Naive B cell (primary cell): ENCODE data around the gene CRELD2. TPM values are rescaled to one million over a fixed set of nuclear protein-coding genes. Genes with fewer than 3 reads are reported as not detected.
A peak's percentile ranks its signal among the peaks of the same experiment; 100 is the strongest.

Experiments used
- ATAC-seq, 2 donors: fragments of 150-1000 bp; cut with Tn5 transposase; 2 replicates each; pipeline ENCODE4 v1.10.0; 2021; ENCODE audit warnings: low read depth in 2 of 2, mild to moderate bottlenecking in 2 of 2, moderate library complexity in 2 of 2
- DNase-seq: peaks from one replicate; pipeline ENCODE4 v3.0.0; 2022
- H3K27ac Mint-ChIP-seq, 6 donors: one replicate each; pipeline ENCODE4 v1.8.0; 2020 to 2022; ENCODE audit warnings: mild to moderate bottlenecking in 6 of 6, mixed read lengths in 6 of 6, moderate library complexity in 5 of 6, inconsistent platforms in 2 of 6
- H3K27me3 Mint-ChIP-seq, 3 donors: one replicate each; pipeline ENCODE4 v1.8.0; 2021 to 2022; ENCODE audit warnings: mixed read lengths in 3 of 3, mild to moderate bottlenecking in 1 of 3
- H3K36me3 Mint-ChIP-seq, 2 donors: one replicate each; pipeline ENCODE4 v1.8.0; 2020 to 2022; ENCODE audit warnings: mixed read lengths in 2 of 2, inconsistent platforms in 1 of 2, mild to moderate bottlenecking in 1 of 2
- H3K4me1 Mint-ChIP-seq, 3 donors: one replicate each; pipeline ENCODE4 v1.8.0; 2020 to 2022; ENCODE audit warnings: mixed read lengths in 3 of 3, inconsistent platforms in 1 of 3, mild to moderate bottlenecking in 1 of 3, moderate library complexity in 1 of 3
- H3K4me3 Mint-ChIP-seq, 8 donors: one replicate each; pipeline ENCODE4 v1.8.0; 2020 to 2022; ENCODE audit warnings: mild to moderate bottlenecking in 8 of 8, mixed read lengths in 8 of 8, moderate library complexity in 8 of 8, inconsistent platforms in 2 of 8
- H3K9me3 Mint-ChIP-seq, 7 donors: one replicate each; pipeline ENCODE4 v1.8.0; 2020 to 2022; ENCODE audit warnings: mixed read lengths in 7 of 7, mild to moderate bottlenecking in 5 of 7, inconsistent platforms in 2 of 7, moderate library complexity in 1 of 7
- polyA plus RNA-seq, 6 donors: library from polyadenylated mRNA; unstranded; fragments of 300-500 nt; fragmentation: Illumina TruSeq; gene quantifications; one replicate each; pipeline ENCODE4 v1.2.3, GENCODE V29; 2021; ENCODE audit warnings: low read depth in 6 of 6

The CRELD2 gene
- polyA plus RNA-seq, 6 donors from 2014 or later, result 21.9 to 33.8 (median 28.0) TPM

DNA sequence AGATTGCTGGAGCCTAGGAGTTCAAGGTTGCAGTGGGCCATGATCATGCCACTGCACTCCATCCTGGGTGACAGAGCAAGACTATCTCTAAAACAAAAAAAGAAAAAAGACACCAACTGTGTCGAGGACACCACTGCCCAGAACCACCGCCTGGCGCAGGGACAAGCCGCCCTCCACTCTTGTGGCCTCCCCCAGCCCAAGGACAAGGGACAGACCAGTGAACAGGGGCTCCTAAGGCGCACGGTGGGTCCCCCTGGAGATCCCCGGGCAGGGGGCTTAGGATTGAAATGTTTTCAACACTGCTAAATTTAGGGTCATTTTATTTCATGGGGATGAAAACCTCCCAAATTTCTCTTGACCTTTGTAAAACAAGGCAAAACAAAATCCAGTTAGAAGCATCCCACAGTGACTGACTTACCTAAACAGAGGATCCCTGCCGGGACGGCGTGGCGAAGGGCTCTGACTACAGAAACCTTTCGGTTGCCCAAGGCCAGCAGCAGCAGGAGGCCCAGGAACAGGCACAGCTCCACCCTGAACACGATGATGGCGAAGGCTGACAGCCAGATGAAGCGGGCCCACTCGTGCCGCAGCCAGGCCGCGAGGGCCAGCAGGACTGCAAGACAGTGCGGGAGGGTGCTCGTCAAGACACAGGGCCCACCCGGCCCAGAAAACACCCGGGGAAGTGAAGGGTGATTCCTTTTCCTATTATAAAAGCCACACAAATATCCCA lies 8.8 kb upstream of the CRELD2 start:
- Mint-ChIP-seq H3K27ac (no peak overlapping the region), H3K4me3 (no peak overlapping the region), H3K36me3 (peaks cover 6 to 11% of the 10 kb centered on the region in 2 donors), H3K27me3 (no peaks in the 10 kb centered on the region), H3K4me1 (peaks cover 6 to 13% (median 10%) of the 10 kb centered on the region in 3 donors), H3K9me3 (no peaks in the 10 kb centered on the region)
- DNase-seq (no peak), ATAC-seq (no peak)

DNA sequence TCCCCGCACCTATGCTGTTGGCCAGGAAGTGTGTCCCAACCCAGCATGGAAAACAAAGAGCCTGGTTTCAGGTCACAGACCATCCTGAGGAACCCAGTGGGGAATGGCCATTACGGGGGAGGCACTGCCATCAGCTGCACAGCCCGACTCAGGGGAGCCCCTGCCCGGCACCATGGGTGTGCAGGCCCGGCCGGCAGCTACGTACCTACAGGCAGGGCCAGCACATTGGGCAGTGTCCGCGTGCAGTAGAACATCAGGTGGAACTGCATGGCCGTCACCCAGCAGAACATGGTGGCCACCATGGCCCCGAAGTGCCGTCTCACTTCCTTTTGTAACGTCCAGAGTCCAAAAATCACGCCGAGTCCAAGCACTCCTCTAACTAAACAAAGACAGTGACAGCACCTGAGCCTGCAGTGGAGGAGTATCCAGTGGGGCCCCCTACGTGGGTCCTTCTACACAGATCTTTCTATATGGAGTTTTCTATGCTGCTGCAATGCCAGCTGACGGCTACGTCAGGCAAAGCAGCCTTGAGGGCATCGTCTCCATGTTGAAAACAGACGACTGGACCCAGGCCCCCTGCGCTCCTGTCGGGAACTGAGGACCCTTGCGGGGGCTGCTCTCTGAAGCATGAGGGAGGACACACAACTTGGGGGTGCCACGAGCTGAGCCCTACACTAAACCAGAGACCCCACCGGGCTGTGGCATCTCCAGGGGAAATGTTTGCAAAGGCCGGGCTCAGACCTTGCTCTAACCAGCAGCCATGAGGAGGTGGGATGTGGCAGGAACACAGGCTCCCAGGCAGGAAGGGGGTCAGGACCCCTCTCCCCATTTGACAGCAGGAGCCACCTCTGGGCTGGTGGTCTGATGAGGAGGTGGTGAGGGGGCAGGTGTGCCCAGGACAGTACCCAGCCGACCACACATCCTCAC lies 7.9 kb upstream of the CRELD2 start:
- H3K27ac Mint-ChIP-seq, result peak overlapping the region in 1 of 6 donors; percentile 60
- no peaks in the 10 kb centered on the region for H3K27me3 Mint-ChIP-seq
- DNase-seq (no peak), ATAC-seq (no peak)
- H3K9me3 Mint-ChIP-seq, result no peaks in the 10 kb centered on the region
- H3K4me3 Mint-ChIP-seq, result peak overlapping the region in 1 of 8 donors; percentile 12
- peaks cover 6 to 13% (median 10%) of the 10 kb centered on the region in 3 donors for H3K4me1 Mint-ChIP-seq
- H3K36me3 Mint-ChIP-seq, result peaks cover 6 to 11% of the 10 kb centered on the region in 2 donors

DNA sequence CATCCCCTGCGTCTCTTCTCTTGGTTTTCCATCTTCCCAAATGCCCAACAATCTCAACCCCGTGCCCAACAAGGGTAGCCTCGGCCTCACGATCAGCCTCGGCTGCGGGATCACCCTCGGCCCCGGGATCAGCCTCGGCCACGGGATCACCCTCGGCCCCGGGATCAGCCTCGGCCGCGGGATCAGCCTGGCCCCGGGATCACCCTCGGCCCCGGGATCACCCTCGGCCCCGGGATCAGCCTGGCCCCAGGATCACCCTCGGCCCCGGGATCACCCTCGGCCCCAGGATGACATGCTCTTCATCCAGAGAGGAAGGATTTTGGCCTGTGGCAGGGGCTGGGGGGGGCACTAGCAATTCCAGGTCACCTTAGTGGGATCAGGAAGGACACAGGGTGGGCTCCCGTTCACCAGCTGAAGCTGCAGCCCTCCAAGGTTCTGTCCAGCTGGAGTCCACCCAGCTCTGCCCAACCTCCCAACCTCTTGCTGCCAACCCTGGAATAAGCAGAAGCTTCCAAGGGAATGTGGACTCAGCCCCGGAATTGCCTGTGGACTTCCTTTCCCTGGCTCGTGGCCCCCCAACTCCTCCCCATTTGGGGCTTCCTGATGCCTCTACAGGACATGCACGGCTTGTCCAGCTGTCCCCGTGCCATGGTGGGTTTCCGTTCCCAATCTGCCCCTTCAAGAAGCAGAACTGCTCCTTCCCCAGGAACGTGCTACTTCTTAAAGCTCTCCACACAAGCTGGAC lies 6.4 kb upstream of the CRELD2 start:
- Mint-ChIP-seq H3K36me3 (peaks cover 6 to 9% of the 10 kb centered on the region in 2 donors), H3K9me3 (no peaks in the 10 kb centered on the region), H3K4me3 (no peak overlapping the region), H3K27me3 (no peaks in the 10 kb centered on the region), H3K27ac (peak overlapping the region in 1 of 6 donors; percentile 86), H3K4me1 (peaks cover 7 to 17% (median 11%) of the 10 kb centered on the region in 3 donors)
- no peak for DNase-seq
- no peak for ATAC-seq

DNA sequence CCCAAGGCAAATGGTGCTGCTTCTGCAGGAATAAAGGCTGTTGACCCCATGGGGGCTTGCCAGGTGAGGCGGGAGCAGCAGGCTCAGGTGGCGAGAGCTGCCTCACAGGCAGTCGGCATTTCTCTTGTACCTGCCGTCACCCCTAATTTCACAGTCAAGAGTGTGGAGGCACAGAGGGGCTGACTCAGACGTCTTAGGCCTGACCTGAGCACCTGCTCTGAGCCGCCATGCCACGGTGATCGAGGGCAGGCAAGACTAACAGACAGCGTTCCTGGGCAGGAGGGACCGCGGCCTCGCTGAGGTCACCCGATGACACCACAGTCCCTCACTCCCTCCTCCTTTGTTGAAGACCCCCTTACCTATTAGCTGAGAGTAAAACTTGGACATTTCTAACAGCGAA lies 5.4 kb upstream of the CRELD2 start:
- DNase-seq, result no peak
- no peaks in the 10 kb centered on the region for H3K36me3 Mint-ChIP-seq
- no peak for ATAC-seq
- no peaks in the 10 kb centered on the region for H3K27me3 Mint-ChIP-seq
- H3K4me1 Mint-ChIP-seq, result peaks cover 4 to 17% (median 9%) of the 10 kb centered on the region in 3 donors
- no peak overlapping the region for H3K4me3 Mint-ChIP-seq
- peak overlapping the region in 1 of 6 donors; percentile 49 for H3K27ac Mint-ChIP-seq
- H3K9me3 Mint-ChIP-seq, result no peaks in the 10 kb centered on the region

DNA sequence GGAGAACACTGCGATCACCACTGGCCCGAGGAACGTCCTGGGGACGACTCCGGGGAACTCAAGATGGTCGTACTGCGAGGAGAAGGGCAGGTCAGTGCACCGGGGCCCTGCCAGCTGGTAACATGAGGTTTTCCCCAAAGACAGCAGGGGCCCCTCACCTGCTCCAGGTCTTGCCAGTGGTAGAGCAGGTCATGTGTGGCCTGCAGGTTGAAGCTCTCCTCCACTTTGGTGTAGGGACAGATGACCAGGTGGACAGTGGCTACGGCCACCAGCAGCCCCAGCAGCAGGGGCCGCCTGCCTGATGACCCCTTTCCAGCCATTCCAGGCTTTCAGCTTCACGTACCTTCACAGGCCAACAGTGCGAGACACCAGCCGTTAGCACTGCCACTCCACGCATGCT lies 5.0 kb upstream of the CRELD2 start:
- DNase-seq (no peak), ATAC-seq (no peak)
- H3K4me1 Mint-ChIP-seq, result peaks cover 4 to 17% (median 9%) of the 10 kb centered on the region in 3 donors
- H3K27ac Mint-ChIP-seq, result no peak overlapping the region
- no peaks in the 10 kb centered on the region for H3K27me3 Mint-ChIP-seq
- H3K4me3 Mint-ChIP-seq, result peak overlapping the region in 1 of 8 donors; percentile 41
- H3K36me3 Mint-ChIP-seq, result no peaks in the 10 kb centered on the region
- no peaks in the 10 kb centered on the region for H3K9me3 Mint-ChIP-seq

DNA sequence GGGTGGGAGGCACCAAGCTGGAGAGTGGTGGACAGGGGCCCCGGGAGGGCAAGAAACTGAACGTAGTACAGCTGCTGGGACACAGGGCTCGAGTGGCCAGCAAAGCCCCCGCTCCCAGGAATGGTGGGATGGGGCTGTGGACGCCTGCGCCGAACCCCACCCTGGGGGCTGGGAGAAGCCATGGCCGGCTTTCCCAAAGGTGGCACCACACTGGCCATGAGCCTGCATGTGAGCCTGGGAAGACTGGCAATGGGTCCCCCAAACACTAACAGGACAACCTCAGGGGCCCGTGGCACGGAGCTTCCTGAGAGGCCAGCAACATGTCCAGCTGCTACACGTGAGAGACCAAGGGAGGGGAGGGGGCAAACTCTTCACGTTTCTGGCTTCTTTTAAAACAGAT lies 4.2 kb upstream of the CRELD2 start:
- ATAC-seq (no peak), DNase-seq (no peak)
- H3K27me3 Mint-ChIP-seq, result no peaks in the 10 kb centered on the region
- H3K9me3 Mint-ChIP-seq, result no peaks in the 10 kb centered on the region
- H3K27ac Mint-ChIP-seq, result no peak overlapping the region
- no peaks in the 10 kb centered on the region for H3K36me3 Mint-ChIP-seq
- H3K4me1 Mint-ChIP-seq, result peaks cover 4 to 17% (median 9%) of the 10 kb centered on the region in 3 donors
- peak overlapping the region in 1 of 8 donors; percentile 41 for H3K4me3 Mint-ChIP-seq

DNA sequence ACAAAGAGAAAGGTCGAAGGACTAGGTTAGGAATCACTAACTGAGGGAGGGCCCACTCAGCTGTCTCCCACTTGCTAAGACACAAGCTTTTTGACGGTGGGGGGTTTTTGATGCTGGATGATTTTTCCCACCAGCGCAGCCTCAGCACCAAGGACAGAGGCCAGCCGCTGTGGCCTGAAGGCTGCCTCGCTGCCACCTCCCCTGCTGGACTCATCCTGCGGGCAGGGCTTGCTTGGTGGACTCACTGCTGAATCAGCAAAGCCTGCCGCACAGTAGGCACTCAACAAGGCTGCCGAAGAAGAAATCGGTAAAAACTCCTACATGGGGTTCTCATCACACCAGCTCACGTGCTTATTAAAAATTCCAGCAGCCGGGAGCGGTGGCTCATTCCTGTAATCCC lies 2.8 kb upstream of the CRELD2 start:
- peak overlapping the region in 1 of 6 donors; percentile 24 for H3K27ac Mint-ChIP-seq
- peaks cover 4 to 26% (median 9%) of the 10 kb centered on the region in 3 donors for H3K4me1 Mint-ChIP-seq
- H3K9me3 Mint-ChIP-seq, result no peaks in the 10 kb centered on the region
- peak overlapping the region in 2 of 8 donors; percentile 41 to 90 for H3K4me3 Mint-ChIP-seq
- no peaks in the 10 kb centered on the region for H3K27me3 Mint-ChIP-seq
- H3K36me3 Mint-ChIP-seq, result no peaks in the 10 kb centered on the region
- no peak for ATAC-seq
- DNase-seq, result no peak

DNA sequence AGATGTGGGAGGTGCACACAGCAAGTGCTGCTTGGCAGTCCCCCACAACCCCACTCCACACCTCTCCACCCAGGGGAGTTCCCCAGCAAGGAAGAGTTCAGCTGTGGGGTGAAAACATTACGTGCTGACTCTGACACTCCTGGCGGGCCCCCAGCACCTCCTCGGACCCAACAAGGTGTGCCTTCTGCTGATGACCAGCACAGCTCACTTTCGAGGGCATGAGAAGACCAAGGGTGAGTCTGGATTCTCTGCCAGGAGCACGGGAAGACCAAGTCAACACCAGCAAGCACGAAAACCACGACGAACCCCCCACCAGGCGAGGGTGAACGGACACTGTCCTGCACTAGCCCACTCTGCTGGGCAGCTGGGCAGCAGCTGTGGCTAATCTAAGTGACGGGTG lies 1.6 kb upstream of the CRELD2 start:
- H3K36me3 Mint-ChIP-seq, result no peaks in the 10 kb centered on the region
- DNase-seq (no peak), ATAC-seq (no peak)
- H3K4me3 Mint-ChIP-seq, result peak overlapping the region; percentile 58 to 94 (median 90)
- peaks cover 4 to 27% (median 9%) of the 10 kb centered on the region in 3 donors for H3K4me1 Mint-ChIP-seq
- no peaks in the 10 kb centered on the region for H3K9me3 Mint-ChIP-seq
- H3K27ac Mint-ChIP-seq, result peak overlapping the region in 2 of 6 donors; percentile 69 to 92
- H3K27me3 Mint-ChIP-seq, result no peaks in the 10 kb centered on the region

DNA sequence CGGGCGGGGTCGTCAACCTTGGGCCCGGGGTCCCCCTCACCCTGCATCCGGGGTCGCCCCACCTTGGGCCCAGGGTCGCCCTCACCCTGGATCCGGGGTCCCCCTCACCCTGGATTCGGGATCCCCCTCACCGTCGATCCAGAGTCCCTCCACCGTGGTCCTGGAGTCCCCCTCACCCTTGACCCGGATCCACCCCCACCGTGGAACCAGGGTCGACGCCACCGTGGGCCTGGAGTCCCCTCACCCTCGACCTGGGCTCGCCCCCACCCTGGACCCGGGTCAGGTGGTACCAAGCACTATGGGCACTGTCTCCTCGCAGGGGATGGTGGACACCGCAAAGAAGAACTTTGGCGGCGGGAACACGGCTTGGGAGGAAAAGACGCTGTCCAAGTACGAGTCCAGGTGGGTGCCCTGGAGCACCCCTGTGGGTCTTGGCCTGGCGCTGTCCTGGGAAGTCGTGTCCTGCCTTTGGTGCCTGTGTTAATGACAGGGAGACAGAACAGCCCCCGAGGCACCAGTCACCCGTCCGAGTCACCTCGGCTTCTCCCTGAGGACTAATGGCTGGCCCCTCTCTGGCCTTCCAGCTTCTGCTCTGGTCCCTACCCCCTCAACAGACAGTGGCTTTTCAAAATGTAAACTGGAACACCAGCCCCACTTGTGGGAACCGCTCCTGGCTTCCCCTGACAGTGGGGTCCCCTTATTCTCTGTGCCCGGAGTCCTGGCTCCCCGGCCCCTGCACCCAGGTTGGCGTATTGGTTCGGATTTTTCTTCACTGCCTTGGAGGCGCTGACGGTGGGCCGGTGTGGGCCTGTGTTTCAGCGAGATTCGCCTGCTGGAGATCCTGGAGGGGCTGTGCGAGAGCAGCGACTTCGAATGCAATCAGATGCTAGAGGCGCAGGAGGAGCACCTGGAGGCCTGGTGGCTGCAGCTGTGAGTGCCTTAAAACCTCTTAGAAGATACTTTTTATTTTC lies 762 bp downstream of the CRELD2 start:
- Mint-ChIP-seq H3K4me3 (peak overlapping the region; percentile 71 to 87 (median 79)), H3K27me3 (no peaks in the 10 kb centered on the region), H3K27ac (peak overlapping the region in 5 of 6 donors; percentile 26 to 88 (median 58)), H3K9me3 (no peaks in the 10 kb centered on the region), H3K4me1 (peaks cover 0 to 37% (median 9%) of the 10 kb centered on the region in 3 donors), H3K36me3 (no peaks in the 10 kb centered on the region)
- no peak for ATAC-seq
- DNase-seq, result no peak

DNA sequence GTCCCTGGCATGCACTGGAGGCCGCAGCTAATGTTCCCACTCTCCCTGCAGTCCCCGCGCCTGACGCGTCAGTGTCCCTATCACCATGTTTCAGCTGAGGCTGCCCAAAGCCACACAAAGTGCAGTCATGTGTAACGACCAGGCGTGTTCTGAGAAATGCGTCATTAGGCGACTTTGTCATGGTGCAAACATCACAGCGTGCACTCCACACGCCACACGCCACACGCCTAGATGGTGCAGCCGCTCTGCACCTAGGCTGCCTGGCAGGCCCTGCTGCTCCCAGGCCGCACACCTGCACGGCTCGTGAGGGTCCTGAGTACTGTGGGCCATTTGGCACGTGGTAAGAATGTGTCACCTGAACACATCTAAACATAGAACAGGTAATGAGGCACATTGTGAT lies 2.4 kb downstream of the CRELD2 start:
- Mint-ChIP-seq H3K9me3 (peaks cover 0 to 2% (median 0%) of the 10 kb centered on the region in 7 donors), H3K27ac (peak overlapping the region in 2 of 6 donors; percentile 29 to 62), H3K4me1 (peaks cover 10 to 48% (median 18%) of the 10 kb centered on the region in 3 donors), H3K36me3 (no peaks in the 10 kb centered on the region), H3K4me3 (peak overlapping the region in 6 of 8 donors; percentile 32 to 85 (median 69)), H3K27me3 (no peaks in the 10 kb centered on the region)
- no peak for ATAC-seq
- no peak for DNase-seq

DNA sequence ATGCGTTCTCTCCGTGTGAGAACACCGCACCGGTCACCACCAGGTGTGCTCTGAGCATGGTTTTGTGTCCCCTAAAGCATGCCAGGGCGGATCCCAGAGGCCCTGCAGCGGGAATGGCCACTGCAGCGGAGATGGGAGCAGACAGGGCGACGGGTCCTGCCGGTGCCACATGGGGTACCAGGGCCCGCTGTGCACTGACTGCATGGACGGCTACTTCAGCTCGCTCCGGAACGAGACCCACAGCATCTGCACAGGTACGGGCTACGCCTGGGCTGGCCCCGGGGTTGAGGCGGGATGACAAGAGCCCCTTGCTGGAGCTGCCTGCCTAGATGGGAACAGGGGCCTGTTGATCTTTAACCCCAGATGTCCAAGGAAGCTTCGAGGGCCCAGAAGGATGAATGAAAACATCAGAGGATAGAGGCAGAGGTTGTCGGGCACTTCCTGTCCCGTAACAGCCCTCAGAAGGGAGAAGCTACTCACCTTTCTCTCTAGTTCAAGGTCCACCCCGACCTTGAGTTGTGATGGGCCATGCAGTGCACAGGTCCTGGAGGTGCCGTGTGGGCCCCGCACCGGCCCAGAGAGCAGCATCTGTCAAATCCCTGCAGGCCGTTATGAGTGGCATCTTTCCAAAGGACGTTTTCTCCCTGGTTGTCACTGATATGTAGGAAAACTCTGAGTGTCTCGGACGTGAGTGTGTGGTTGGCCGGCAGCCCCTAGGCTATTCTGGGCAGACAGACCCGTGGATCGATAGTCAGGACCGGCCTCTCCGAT lies 3.3 kb downstream of the CRELD2 start:
- peaks cover 0 to 2% (median 0%) of the 10 kb centered on the region in 7 donors for H3K9me3 Mint-ChIP-seq
- peak overlapping the region in 4 of 8 donors; percentile 16 to 77 (median 44) for H3K4me3 Mint-ChIP-seq
- H3K4me1 Mint-ChIP-seq, result peaks cover 15 to 50% (median 24%) of the 10 kb centered on the region in 3 donors
- H3K27ac Mint-ChIP-seq, result peak overlapping the region in 2 of 6 donors; percentile 20 to 26
- DNase-seq, result no peak
- no peaks in the 10 kb centered on the region for H3K27me3 Mint-ChIP-seq
- no peak for ATAC-seq
- no peaks in the 10 kb centered on the region for H3K36me3 Mint-ChIP-seq
